ENCODE results near the gene NPDC1.
A peak's percentile ranks its signal among the peaks of the same experiment; 100 is the strongest.

The NPDC1 gene

DNA sequence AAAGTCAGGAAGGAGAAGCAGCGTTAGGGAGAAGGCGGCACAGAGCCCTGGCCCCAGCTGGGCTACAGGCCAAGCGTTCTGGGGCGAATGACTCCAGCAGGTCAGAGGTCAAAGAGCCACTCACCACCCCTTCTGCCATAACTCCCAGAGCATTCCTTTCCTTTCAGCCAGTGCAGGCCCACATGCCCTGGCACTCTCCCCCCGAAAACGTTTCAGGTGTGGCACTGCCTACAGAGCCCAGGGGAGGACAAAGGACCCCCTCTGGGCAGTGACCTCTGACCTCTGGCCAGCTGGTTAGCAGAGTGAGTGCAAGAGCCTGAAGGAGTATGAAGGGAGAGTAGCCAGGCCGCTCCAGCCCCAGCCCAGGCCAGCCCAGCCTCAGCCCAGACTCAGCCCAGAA is 22.8 kb downstream of the NPDC1 start:
- DNase-seq = no peak

DNA sequence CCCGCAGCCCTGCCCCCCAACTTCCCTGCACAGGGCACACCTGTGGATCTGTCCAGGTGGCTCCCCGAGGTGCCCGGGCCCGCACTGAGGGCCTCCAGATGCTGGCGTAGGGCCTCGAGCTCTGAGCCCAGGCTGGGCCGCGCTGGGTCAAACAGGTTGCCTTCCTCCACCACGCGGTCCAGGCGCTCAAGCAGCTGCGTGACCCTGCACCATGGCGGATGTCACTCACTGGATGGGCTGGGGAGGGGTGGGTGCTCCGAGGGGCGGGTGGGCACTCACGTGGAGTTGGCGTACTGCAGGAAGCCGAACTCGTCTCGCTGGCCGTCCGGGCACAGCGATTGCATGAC is 23.3 kb downstream of the NPDC1 start:
- no peak for DNase-seq

DNA sequence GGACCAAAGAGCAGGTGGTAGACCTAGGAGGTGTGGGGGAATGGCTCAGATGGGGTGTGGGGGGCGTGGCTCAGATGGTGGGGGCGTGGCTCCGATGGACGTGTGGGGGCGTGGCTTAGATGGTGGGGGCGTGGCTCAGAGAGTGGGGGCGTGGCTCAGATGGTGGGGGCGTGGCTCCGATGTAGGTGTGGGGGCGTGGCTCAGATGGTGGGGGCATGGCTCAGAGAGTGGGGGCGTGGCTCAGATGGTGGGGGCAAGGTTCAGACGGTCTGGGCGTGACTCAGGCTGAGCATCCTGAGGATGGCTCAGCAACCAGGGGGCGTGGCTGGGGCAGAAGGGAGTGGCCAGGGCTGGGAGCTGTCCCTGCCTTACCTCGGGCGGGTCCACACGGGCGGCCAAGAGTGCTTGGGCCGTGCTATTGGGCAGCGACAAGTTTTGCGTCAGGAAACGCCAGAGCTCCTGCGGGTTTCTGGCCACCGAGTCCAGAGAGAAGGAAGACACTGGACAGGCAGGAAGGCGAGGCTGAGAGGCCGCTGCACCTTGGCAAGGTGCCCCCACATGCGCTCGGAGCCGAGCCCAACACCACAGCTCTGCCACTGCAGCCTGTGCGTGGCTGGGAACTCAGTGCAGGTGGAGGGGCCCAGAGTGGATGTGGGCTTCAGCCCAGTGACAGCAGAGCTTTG is 23.9 kb downstream of the NPDC1 start:
- peak; percentile 79 for DNase-seq

DNA sequence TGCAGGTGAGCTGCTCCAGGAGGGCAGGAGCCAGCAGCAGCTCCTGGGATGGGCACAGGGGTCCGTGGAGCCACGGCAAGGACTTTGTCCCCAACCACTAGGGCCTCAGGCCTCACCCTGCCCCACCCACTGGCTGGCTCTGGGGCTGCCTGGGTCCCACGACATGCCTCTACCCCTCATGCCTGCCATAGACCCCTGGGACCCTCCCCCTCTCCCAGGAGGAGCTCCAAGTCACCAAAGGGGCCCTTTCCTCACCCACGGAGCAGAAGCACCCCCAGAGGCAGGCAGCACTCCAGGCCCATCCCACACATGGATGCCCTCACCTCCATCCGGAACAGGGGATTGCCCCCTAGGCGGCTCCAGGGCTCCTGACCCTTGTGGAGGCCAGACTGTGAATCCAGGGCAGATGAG is 24.4 kb downstream of the NPDC1 start:
- DNase-seq = no peak

DNA sequence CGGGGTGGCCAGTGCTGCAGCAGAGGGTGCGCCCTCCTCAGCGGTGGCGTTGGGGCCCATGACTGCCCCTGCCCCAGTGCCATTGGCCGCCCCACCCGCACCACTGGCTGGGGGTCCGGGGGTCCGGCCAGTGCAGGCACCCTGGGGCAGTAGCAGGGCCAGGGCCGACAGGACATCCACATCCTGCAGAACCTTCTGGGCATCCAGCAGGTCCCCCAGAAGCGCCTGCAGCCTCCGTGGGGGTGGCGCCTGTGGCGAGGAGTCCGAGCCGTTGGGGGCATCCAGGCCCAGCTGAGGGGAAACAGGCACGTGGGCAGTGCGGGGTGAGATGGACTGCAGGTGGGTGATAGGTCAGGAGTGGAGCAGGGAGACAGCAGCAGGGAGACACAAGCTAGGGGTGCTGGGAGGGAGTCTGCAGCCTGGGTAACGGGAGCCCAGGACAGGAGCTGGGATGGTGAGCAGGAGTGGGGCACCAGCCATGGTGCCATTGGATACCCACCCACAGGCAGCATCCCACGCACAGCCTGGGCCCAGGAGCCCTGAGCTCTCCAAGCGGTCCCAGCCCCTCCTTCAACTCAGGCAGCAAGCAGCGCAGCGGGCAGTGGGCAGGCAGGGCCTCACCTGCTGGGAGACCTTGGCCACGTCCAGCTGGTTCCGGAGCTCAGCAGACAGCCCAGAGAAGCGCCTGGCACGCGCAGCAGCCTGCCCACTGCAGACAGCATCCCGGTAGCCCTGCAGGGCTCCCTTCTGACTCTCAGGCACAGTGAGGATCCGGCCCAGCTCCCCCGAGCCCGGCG is 25.0 kb downstream of the NPDC1 start:
- no peak for DNase-seq

DNA sequence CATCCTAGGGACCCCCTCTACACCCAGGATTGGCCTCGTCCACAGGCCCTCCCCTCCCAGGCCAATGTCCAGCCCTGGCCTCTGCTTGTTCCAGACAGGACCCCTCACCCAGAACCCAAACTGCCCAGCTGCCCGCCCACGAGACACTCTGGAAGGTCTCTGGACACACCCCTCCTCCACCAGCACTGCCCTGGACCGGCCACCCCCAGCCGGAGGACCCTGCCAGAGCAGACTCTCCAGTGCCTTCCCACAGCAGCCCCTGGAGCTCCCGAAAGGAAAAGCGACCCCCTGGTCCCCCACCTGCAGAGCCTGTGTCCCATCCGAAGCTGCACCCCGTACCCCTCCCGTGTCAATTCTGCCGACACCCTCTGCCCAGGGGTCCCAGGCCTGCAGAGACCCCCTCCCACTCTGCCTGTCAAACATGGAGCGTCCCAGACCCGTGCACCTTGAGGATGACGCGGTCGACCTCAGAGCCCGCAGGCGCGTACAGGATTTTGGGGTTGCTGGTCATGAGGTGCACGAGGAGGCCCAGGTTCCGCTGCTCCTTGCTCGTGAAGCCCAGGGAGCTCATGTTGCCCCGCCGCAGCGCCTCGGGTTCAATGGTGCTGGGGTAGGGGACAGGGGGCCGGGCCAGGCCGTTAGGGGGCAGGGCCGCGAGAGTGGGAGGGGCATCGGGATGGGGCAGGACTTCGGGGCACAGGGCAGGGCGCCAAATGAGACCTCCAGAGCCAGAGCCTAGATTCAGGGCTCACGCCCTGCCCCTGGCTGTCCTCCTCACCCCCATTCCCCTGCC is 25.9 kb downstream of the NPDC1 start:
- DNase-seq = no peak

DNA sequence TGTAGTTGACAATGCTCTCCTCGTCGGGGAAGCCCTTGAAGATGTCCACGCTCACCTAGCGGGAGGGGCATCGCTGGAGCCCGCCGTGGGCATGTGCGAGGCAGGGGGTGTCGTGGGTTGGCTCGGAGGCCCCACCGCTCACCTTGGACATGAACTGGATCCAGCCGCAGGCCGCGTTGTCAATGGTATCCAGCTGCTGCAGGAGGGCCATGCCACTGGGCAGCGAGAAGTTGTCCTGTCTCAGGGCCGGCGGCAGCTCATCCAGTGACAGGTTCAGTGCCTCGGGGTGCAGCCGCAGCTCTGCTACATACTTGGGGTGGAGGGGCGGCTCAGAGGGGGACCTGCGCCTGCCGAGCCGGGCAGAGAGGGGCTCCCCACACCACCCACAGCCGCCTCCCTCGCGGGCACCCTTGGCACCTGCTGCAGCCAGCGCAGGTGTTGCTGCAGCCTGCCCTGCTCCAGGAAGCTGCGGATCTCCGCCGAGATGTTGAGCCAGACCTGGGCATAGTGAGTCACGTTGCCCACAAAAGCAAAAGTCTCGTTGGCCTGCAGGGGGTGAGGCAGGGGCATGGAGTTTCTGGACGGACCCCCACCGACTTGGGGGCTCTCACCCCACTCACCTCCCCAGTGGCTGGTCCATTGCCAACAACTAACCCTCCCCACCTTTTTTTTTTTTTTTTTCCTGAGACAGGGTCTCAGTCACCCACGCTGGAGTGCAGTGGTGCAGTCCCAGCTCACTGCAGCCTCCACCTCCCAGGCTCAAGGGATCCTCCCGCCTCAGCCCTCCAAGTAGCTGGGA is 27.0 kb downstream of the NPDC1 start:
- no peak for DNase-seq

DNA sequence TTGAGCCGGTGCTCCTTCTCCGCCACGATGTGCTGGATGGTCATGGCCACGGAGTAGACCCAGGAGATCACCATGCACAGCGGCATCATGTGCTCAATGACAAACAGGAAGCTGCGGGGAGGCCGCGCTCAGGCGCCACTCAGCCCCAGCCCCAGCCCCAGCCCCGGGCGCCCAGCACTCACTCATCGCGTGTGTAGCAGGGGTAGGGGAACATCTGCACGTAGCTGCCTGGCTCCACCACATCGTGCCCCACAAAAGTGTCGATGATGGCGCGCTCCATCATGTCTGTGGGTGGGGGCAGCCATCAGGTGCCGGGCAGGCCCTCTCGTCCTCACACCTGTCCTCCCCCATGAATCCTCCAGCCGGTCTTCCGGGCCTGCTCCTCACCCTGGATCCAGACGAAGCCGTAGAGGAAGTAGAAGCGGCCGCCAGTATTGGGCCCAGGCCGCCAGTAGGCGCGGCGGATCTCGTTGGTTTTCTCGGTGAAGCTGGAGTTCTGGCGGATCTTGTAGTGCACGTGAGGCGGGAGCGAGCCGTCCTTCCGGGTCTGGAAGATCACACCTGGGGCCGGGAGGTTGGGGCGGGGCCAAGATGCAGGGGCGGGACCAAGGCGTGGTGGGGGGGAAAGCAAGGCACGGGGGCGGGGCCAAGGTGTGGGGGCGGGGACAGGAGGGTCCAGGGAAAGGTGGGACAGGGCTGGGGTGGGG is 28.0 kb downstream of the NPDC1 start:
- no peak for DNase-seq

DNA sequence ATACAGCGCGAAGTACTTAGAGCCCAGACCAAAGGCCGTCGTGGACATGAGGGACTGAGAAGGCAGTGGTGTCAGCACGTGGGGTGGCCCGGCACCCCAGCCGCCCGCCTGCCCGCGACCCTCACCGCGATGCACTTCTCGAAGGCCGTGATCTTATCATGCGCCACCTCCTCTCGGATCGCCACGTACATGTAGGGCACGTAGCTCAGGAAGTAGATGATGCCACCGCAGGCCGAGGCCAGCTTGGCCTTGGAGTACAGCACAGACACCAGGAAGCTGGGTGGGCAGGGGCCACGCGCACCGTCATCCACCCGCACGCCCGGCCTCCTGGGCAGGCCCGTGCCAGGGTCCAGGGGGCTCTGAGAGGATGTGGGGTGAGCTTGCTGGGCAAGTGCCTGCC is 28.9 kb downstream of the NPDC1 start:
- DNase-seq = no peak

DNA sequence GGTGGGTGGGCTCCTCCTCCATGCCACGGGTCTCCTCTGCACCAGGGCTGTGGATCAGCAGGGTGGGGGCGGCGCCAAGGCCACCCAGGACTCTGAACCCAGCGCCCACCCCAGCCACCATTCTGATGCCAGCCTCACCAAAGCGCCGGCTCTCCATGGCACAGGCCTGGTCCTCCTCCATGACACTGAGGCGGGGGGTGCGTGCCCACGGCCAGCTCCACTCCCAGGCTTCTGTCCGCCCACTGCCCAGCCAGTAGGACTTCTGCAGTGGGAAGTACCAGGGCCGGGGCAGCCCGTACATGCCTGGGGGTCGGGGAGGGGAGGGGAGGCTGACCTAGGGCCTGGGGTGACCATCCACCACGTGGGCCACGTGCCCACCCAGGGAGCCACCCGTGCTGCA is 29.5 kb downstream of the NPDC1 start:
- no peak for DNase-seq

DNA sequence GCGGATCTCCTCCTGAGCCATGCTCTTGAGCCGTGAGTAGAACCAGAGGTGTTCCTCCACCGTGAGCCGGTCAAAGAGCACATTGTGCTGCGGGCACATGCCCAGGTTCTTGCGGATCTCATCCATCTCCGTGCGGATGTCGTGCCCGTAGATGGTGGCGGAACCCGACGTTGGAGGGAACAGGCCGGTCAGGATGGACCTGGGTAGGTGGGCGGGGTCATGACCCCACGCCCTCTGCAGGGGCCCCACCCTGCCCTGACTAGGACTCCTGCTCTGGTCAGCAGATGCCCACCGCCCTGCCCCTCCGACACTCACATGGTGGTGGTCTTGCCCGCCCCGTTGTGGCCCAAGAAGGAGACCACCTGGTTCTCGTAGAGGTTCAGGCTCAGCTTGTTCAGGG is 30.0 kb downstream of the NPDC1 start:
- DNase-seq = no peak

DNA sequence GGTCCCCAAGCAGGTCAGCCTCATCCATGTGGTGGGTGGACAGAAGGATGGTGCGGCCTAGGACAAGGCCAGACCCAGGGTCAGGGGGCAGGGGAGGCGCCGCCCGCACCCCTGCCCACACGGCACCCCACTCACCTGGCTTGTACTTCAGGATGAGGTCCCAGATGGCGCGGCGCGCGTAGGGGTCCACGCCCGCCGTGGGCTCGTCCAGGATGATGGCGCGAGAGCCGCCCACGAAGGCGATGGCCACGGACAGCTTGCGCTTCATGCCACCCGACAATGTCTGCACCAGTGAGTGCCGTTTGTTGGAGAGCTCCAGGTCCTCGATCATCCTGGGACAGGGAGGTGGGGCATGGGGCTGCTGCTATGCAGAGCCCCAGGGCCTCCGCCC is 30.4 kb downstream of the NPDC1 start:
- no peak for DNase-seq

DNA sequence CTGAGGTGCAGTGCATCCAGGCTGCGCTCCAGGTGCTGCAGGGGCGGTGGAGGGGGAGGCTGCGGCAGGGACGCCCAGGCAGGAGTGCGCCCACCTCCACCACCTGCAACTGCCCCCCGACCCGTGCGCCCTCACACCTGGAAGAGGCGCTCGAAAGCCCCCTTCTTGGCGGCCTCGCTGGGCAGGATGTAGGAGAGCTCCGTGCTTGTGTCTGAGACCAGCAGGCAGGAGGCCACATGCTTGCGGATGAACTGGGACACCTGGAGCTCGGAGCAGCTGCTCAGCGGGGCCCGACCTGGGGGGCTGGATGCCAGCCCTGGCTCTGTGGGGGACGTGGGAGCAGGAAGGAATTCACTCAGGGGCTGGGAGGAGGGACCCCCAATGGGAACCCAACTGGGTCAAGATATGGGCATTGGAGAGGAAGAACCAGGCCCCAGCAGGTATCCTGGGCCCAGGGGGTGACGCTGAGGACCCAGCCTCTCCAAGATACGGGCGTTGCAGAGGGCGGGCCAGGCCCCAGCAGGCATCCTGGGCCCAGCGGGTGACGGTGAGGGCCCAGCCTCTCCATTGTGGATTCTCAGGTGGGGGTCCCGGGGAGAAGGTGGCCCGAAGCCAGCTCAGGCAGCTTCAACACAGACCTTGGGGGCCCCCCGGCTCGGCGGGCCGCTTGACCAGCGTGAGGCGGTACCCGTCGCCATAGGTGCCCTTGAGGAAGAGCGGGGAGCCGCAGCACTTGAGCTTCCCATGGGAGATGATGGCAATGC is 31.0 kb downstream of the NPDC1 start:
- no peak for DNase-seq

DNA sequence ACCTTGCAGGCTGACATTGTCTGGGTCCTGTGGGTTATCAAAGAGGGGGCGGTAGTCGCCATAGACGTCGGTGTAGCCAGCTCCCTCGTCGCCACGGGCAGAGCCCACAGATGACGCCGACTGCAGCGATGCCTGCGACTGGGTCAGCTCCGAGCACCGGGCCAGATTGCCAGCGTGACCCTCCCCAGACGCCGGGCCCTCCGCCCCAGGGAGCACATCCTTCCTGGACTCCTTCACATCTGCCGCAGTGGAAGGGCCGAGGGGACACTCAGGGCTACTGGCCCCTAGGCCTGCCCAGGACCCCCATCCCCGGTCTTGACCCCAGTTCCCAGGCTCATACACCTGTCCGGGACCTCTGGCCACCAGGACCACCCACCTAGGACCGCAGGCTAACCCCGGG is 31.8 kb downstream of the NPDC1 start:
- no peak for DNase-seq

DNA sequence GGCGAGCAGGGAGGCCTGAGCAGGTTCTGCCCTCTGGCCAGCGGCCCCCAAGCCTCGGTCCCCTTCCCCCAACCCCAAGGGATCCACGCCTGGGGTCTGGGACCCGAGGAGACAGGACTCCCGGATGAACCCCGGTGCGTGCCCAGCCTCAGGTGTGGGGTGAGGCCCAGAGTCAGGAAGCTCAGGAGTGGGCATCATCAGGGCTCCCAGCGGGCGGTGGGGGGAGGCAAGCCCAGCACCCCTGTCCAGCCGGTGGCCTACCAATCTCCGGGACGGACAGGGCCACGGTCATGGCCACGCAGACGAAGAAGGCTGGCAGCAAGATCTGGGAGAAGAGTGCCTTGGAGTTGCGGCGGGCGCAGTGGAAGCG is 32.4 kb downstream of the NPDC1 start:
- DNase-seq = no peak

DNA sequence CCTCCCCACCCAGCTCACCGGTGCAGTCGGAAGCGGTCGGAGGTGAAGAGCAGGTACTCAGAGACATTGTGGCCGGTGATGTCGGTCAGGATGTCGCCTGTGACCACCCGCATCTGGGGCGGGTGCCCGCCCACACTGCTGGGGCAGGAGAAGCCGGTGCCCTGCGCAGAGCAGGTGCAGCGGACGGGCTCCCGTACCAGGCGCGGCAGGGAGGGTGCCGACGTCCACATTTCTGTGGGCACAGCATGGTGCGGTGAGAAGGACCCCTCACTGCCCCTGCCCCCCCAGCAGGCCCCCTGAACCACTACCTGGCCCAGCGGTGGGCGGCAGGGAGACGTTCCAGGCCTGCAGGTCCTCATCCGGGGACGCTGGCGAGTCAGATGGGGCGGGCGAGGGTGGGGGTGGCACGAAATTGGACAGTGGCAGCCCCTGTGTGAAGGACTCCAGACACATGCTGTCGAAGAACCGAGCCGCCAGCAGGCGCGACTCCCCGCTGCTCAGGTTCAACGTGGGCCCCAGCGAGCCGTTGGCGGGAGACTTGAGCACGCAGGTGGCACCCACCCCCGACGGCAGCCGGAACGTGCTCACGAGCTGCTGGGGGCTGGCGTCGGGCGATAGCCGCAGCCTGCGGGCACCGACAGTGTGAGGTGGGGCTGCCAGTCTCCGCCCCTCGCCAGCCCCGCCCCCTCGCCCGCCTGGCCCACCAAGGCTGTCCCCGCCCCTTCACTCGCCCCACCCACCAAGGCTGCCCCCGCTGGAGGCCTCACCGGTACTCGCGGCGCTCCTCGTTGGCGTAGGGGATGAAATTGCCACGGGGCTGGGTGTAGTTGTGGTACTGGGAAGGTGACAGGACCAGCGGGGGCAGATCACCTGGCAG is 33.0 kb downstream of the NPDC1 start:
- DNase-seq = no peak

DNA sequence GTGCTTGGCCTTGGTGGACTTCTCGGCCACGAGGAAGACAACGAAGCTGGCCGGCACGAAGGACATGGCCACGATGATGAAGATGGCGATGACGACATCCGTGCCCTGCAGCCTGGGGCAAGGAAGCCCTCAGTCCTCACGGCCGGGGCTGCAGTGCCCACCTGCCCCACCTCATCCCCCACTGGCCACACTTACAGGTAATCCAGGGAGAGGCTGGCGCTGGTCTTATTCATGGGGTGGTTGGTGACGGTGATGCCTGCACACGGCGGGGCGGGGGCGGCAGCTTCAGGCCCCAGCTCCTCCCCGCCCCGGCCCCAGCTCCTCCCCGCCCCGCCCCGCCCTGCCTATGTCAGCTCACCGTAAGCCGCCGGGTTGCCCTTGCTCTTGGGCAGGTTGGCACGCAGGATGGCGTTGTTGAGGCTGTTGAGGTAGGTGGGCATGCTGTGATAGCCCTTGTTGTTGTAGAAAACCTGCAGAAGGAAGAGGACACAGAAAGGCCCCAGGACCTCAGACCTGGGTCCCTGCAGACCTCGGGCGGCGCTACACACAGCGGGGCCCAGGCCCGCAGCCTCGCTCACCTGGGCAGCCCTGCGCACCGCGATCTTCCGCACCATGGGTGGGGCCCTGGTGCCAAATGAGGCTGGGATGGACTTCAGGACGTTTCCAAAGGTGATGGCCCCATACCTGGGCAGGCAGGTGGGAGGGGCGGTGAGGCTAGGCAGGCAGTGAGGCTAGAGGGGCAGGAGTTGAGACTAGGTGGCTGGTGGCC is 33.9 kb downstream of the NPDC1 start:
- no peak for DNase-seq

DNA sequence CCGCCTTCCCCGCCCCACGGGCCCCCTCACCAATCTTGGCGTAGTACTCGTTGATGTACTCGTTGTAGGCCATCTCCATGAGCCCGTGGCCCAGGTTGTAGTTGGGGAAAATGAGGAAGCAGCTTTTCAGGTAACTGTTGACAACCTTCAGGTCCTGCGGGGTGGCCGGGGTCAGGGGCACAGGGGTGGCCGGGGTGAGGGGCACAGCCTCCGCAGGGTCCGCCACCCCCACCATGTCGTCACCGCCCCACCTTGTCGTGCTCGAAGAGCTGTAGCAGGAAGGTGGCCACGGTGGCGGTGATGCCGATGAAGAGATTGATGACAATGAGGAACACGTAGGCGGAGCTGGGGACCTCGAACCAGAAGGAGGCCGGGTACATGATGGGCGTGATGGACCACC is 34.8 kb downstream of the NPDC1 start:
- no peak for DNase-seq

DNA sequence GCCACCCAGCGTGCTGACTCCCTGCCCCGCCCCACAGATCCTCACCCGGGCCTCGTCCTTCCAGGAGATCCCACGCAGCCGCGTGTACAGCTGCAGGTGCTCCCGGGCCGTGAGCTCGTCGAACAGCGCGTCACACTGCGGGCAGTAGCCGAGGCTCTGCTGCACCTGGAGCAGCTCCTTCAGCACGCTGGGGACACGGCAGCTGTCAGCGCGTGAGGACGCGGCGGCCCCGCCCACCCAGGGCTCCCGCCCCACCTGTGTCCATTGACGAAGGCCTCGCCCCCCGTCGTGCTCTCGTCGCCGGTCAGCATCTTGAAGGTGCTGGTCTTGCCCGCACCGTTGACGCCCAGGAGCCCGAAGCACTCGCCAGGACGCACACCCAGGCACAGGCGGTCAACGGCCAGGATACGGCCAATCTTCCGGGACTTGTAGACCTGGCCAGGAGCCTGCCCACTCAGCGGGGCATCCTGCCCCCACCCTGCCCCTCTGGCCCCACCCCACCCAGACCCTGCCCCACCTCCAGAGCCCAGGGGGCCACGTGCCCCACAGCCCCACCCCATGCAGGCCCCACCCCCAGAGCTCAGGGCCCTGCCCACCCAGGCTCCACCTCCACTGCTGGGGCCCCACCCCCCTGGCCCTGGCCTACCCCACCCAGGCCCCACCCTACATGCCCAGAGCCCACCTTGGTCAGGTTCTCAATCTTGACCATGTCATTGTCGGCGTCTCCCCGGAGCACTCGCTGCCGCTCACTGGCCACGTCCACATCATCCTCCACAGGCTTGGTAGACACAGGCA is 35.8 kb downstream of the NPDC1 start:
- no peak for DNase-seq

Data from T1000 (cell line).